Gastrocnemius medialis (tissue), 4 donors: ENCODE results near the gene XPNPEP1. TPM values are rescaled to one million over a fixed set of nuclear protein-coding genes. Genes with fewer than 3 reads are reported as not detected.
A peak's percentile ranks its signal among the peaks of the same experiment; 100 is the strongest.

Source experiments
- ATAC-seq, 2 donors: fragments of 150-250 bp; one replicate each; pipeline ENCODE4 v1.9.1; 2016
- DNase-seq, 2 donors: peaks; one replicate each; pipeline ENCODE4 v3.0.0-alpha.2; 2019
- H3K27ac ChIP-seq, 4 donors: fragments of 200-600 bp; sonication (generic); 1 replicate in 1 of 4; 2 replicates in 3 of 4; pipeline ENCODE4 v1.5.1; 2016 to 2018; ENCODE audit warnings: mild to moderate bottlenecking in 2 of 4, moderate library complexity in 1 of 4
- H3K27me3 ChIP-seq, 3 donors: fragments of 200-600 bp; sonication (generic) in 2 of 3; 1 replicate in 1 of 3; 2 replicates in 2 of 3; pipeline versions ENCODE4 v1.5.1 to v1.6.0; 2016 to 2019; ENCODE audit warnings: mild to moderate bottlenecking in 1 of 3, moderate library complexity in 1 of 3
- H3K36me3 ChIP-seq, 2 donors: fragments of 200-600 bp; sonication (generic) in 1 of 2; one replicate each; pipeline ENCODE4 v1.5.1; 2017 to 2018
- H3K4me1 ChIP-seq, 2 donors: fragments of 200-600 bp; sonication (generic) in 1 of 2; one replicate each; pipeline ENCODE4 v1.5.1; 2016 to 2017; ENCODE audit warnings: mild to moderate bottlenecking in 2 of 2
- H3K4me3 ChIP-seq, 4 donors: fragments of 200-600 bp; sonication (generic) in 3 of 4; 1 replicate in 1 of 4; 2 replicates in 3 of 4; pipeline ENCODE4 v1.5.1; 2016 to 2019; ENCODE audit warnings: mild to moderate bottlenecking in 2 of 4
- H3K9me3 ChIP-seq, 3 donors: fragments of 200-600 bp; sonication (generic) in 2 of 3; 1 replicate in 1 of 3; 2 replicates in 2 of 3; pipeline ENCODE4 v1.5.1; 2016 to 2019
- CTCF ChIP-seq, 5 experiments: fragments of 450-650 bp in 3 of 5; fragments of 200-600 bp in 2 of 5; sonication (generic) in 2 of 5; IDR thresholded peaks in 4 of 5; conservative IDR thresholded peaks in 1 of 5; 1 replicate in 4 of 5; 2 replicates in 1 of 5; pipeline ENCODE4 v1.5.1; 2016 to 2019; ENCODE audit warnings: antibody characterized with exemption in 5 of 5, mild to moderate bottlenecking in 3 of 5, moderate library complexity in 3 of 5
- POLR2A ChIP-seq, 2 donors: fragments of 450-650 bp; IDR thresholded peaks; one replicate each; pipeline ENCODE4 v1.6.1; 2017; ENCODE audit warnings: antibody characterized with exemption in 2 of 2, mild to moderate bottlenecking in 2 of 2, moderate library complexity in 2 of 2
- in situ Hi-C, 4 donors: fragments of 200-750 bp; cut with MboI; loops; one replicate each; pipeline versions ENCODE4 v1.15.0 to v1.8.0; 2017; ENCODE audit warnings: low sequenced_read_pairs in 4 of 4
- intact Hi-C: fragments of 100-400 bp; cut with DNase I; formaldehyde crosslinking; loops from one replicate; pipeline ENCODE4 v1.15.1; 2023; ENCODE audit warnings: low total_unique reads
- total RNA-seq, 4 donors: library from RNA; depleted of rRNA; stranded (reverse); fragments of >200 nt; gene quantifications; one replicate each; pipeline versions ENCODE4 v1.1.0 to v1.2.3, GENCODE V29; 2016

The XPNPEP1 gene
- total RNA-seq, 4 donors from 2014 or later: 39.9 to 72.3 (median 64.0) TPM

GRCh38 chr10:109963439-109963838, 40.1 kb upstream of the XPNPEP1 start:
- Histone ChIP-seq H3K36me3 (no peaks in the 10 kb centered on the region), H3K27me3 (no peaks in the 10 kb centered on the region), H3K4me1 (no peaks in the 10 kb centered on the region), H3K27ac (no peak overlapping the region), H3K4me3 (no peak overlapping the region), H3K9me3 (no peaks in the 10 kb centered on the region)
- in situ Hi-C loops (no loop called here), intact Hi-C loops (no loop called here)
- ATAC-seq (peak in 1 of 2 donors; percentile 47), DNase-seq (no peak)
- TF ChIP-seq CTCF (IDR thresholded peaks at IDR 0.05 in 4 of 5, conservative IDR thresholded peaks at IDR 0.05 in 1 of 5) (no peak), POLR2A (IDR thresholded peaks at IDR 0.05) (no peak)

GRCh38 chr10:109962247-109962646, 38.9 kb upstream of the XPNPEP1 start:
- Histone ChIP-seq H3K4me1 (no peaks in the 10 kb centered on the region), H3K4me3 (no peak overlapping the region), H3K9me3 (no peaks in the 10 kb centered on the region), H3K27ac (no peak overlapping the region), H3K36me3 (no peaks in the 10 kb centered on the region), H3K27me3 (no peaks in the 10 kb centered on the region)
- ATAC-seq (no peak), DNase-seq (no peak)
- in situ Hi-C loops (no loop called here), intact Hi-C loops (no loop called here)
- TF ChIP-seq POLR2A (IDR thresholded peaks at IDR 0.05): no peak
- TF ChIP-seq CTCF (IDR thresholded peaks at IDR 0.05 in 4 of 5, conservative IDR thresholded peaks at IDR 0.05 in 1 of 5): no peak

GRCh38 chr10:109961174-109962001, 38.1 kb upstream of the XPNPEP1 start:
- in situ Hi-C loops (no loop called here), intact Hi-C loops (no loop called here)
- no peaks in the 10 kb centered on the region for H3K9me3 ChIP-seq
- no peaks in the 10 kb centered on the region for H3K4me1 ChIP-seq
- ATAC-seq: no peak
- no peaks in the 10 kb centered on the region for H3K36me3 ChIP-seq
- H3K27me3 ChIP-seq: no peaks in the 10 kb centered on the region
- no peak for TF ChIP-seq CTCF (IDR thresholded peaks at IDR 0.05 in 4 of 5, conservative IDR thresholded peaks at IDR 0.05 in 1 of 5)
- TF ChIP-seq POLR2A (IDR thresholded peaks at IDR 0.05): no peak
- H3K4me3 ChIP-seq: no peak overlapping the region
- DNase-seq: no peak
- H3K27ac ChIP-seq: no peak overlapping the region

GRCh38 chr10:109960682-109961081, 37.4 kb upstream of the XPNPEP1 start:
- no peaks in the 10 kb centered on the region for H3K36me3 ChIP-seq
- in situ Hi-C loops: no loop called here
- intact Hi-C loops: no loop called here
- H3K4me3 ChIP-seq: no peak overlapping the region
- no peak overlapping the region for H3K27ac ChIP-seq
- no peak for ATAC-seq
- no peaks in the 10 kb centered on the region for H3K27me3 ChIP-seq
- DNase-seq: no peak
- TF ChIP-seq POLR2A (IDR thresholded peaks at IDR 0.05) (no peak), CTCF (IDR thresholded peaks at IDR 0.05 in 4 of 5, conservative IDR thresholded peaks at IDR 0.05 in 1 of 5) (no peak)
- no peaks in the 10 kb centered on the region for H3K9me3 ChIP-seq
- H3K4me1 ChIP-seq: no peaks in the 10 kb centered on the region
